Chondrocyte (in vitro differentiated cells): ENCODE data around the gene FAM241B. TPM values are rescaled to one million over a fixed set of nuclear protein-coding genes. Genes with fewer than 3 reads are reported as not detected.

Experiments
- DNase-seq: peaks from one replicate; pipeline ENCODE4 v3.0.0; 2021; ENCODE audit warnings: mixed read lengths, low spot score
- H3K27ac Mint-ChIP-seq: one replicate; pipeline ENCODE4 v1.8.0; 2021; ENCODE audit warnings: mild to moderate bottlenecking, moderate library complexity, mixed read lengths; ENCODE audit not compliant: unreplicated experiment
- H3K27me3 Mint-ChIP-seq: 2 replicates; pipeline ENCODE4 v1.8.0; 2021; ENCODE audit warnings: low read depth, mixed read lengths
- H3K36me3 Mint-ChIP-seq: 2 replicates; pipeline ENCODE4 v1.8.0; 2021; ENCODE audit warnings: low read depth, mixed read lengths
- H3K4me1 Mint-ChIP-seq: 2 replicates; pipeline ENCODE4 v1.8.0; 2021; ENCODE audit warnings: low read depth, mild to moderate bottlenecking, mixed read lengths
- H3K4me3 Mint-ChIP-seq: one replicate; pipeline ENCODE4 v1.8.0; 2021; ENCODE audit warnings: mild to moderate bottlenecking, moderate library complexity, mixed read lengths; ENCODE audit not compliant: unreplicated experiment
- H3K9me3 Mint-ChIP-seq: 2 replicates; pipeline ENCODE4 v1.8.0; 2021; ENCODE audit warnings: low read depth, mixed read lengths
- CTCF ChIP-seq: fragments of 200-600 bp; sonication (generic); IDR thresholded peaks from 2 replicates; pipeline ENCODE4 v1.5.0; 2021; ENCODE audit warnings: antibody characterized with exemption, mild to moderate bottlenecking, moderate library complexity
- total RNA-seq: library from RNA; stranded (reverse); gene quantifications from 3 replicates; pipeline ENCODE4 v1.2.1, GENCODE V29; 2021

Gene FAM241B
- total RNA-seq, 1 donor from 2014 or later = 9.7 TPM

GRCh38 chr10:69669409-69669808, 39.4 kb downstream of the FAM241B start:
- peaks cover 3% of the 10 kb centered on the region for H3K9me3 Mint-ChIP-seq
- H3K27ac Mint-ChIP-seq = peak overlapping the region; percentile 42
- H3K4me3 Mint-ChIP-seq = no peak overlapping the region
- no peak for TF ChIP-seq CTCF
- H3K36me3 Mint-ChIP-seq = no peaks in the 10 kb centered on the region
- DNase-seq = no peak
- no peaks in the 10 kb centered on the region for H3K27me3 Mint-ChIP-seq
- peaks cover 16% of the 10 kb centered on the region for H3K4me1 Mint-ChIP-seq

- DNase-seq = no peak
- H3K27me3 Mint-ChIP-seq = no peaks in the 10 kb centered on the region
- TF ChIP-seq CTCF = no peak
- H3K4me3 Mint-ChIP-seq = no peak overlapping the region
- no peaks in the 10 kb centered on the region for H3K36me3 Mint-ChIP-seq
- H3K4me1 Mint-ChIP-seq = peaks cover 10% of the 10 kb centered on the region
- no peak overlapping the region for H3K27ac Mint-ChIP-seq
- H3K9me3 Mint-ChIP-seq = peaks cover 3% of the 10 kb centered on the region
Measured at GRCh38 chr10:69673521-69673920, 43.5 kb downstream of the FAM241B start.

GRCh38 chr10:69674786-69675185, 44.7 kb downstream of the FAM241B start:
- H3K27ac Mint-ChIP-seq = no peak overlapping the region
- no peaks in the 10 kb centered on the region for H3K4me1 Mint-ChIP-seq
- no peak overlapping the region for H3K4me3 Mint-ChIP-seq
- no peak for TF ChIP-seq CTCF
- peaks cover 3% of the 10 kb centered on the region for H3K9me3 Mint-ChIP-seq
- H3K27me3 Mint-ChIP-seq = no peaks in the 10 kb centered on the region
- DNase-seq = no peak
- H3K36me3 Mint-ChIP-seq = no peaks in the 10 kb centered on the region

GRCh38 chr10:69676301-69676700, 46.3 kb downstream of the FAM241B start:
- H3K4me3 Mint-ChIP-seq = no peak overlapping the region
- H3K4me1 Mint-ChIP-seq = no peaks in the 10 kb centered on the region
- peak; percentile 25 for DNase-seq
- TF ChIP-seq CTCF = no peak
- H3K9me3 Mint-ChIP-seq = no peaks in the 10 kb centered on the region
- H3K36me3 Mint-ChIP-seq = no peaks in the 10 kb centered on the region
- H3K27ac Mint-ChIP-seq = no peak overlapping the region
- peaks cover 3% of the 10 kb centered on the region for H3K27me3 Mint-ChIP-seq

GRCh38 chr10:69677985-69678654, 48.1 kb downstream of the FAM241B start:
- H3K27ac Mint-ChIP-seq = no peak overlapping the region
- H3K4me3 Mint-ChIP-seq = no peak overlapping the region
- peaks cover 2% of the 10 kb centered on the region for H3K4me1 Mint-ChIP-seq
- DNase-seq = peak; percentile 36
- H3K27me3 Mint-ChIP-seq = peaks cover 3% of the 10 kb centered on the region
- no peaks in the 10 kb centered on the region for H3K9me3 Mint-ChIP-seq
- no peak for TF ChIP-seq CTCF
- H3K36me3 Mint-ChIP-seq = no peaks in the 10 kb centered on the region
